HuH-7 (cell line): ENCODE measurements around the gene PIK3R6.
A peak's percentile ranks its signal among the peaks of the same experiment; 100 is the strongest.

ENCODE experiments used
- DNase-seq: peaks from one replicate; pipeline ENCODE4 v3.0.0; 2011; ENCODE audit warnings: low spot score

The PIK3R6 gene

GRCh38 chr17:8855477-8856204, 11.8 kb downstream of the PIK3R6 start:
- no peak for DNase-seq

- DNase-seq: no peak
These were observed 15.9 kb downstream of the PIK3R6 start for GRCh38 chr17:8851600-8851999.

- no peak for DNase-seq
These were observed 18.0 kb downstream of the PIK3R6 start for GRCh38 chr17:8849311-8850041.

- DNase-seq: no peak
These were observed 19.6 kb downstream of the PIK3R6 start for GRCh38 chr17:8847891-8848290.

- peak; percentile 42 for DNase-seq
These were observed 20.7 kb downstream of the PIK3R6 start for GRCh38 chr17:8846768-8847211.

GRCh38 chr17:8844229-8845218, 22.9 kb downstream of the PIK3R6 start:
- no peak for DNase-seq

- no peak for DNase-seq
These were observed 24.1 kb downstream of the PIK3R6 start for GRCh38 chr17:8843344-8843743.

GRCh38 chr17:8841844-8842243, 25.6 kb downstream of the PIK3R6 start:
- DNase-seq: no peak

GRCh38 chr17:8839410-8839935, 28.0 kb downstream of the PIK3R6 start:
- DNase-seq: no peak

GRCh38 chr17:8838551-8839095, 28.9 kb downstream of the PIK3R6 start:
- DNase-seq: no peak

- peak; percentile 69 for DNase-seq
These were observed 29.9 kb downstream of the PIK3R6 start for GRCh38 chr17:8837563-8838075.

- DNase-seq: no peak
These were observed 30.5 kb downstream of the PIK3R6 start for GRCh38 chr17:8836821-8837562.

GRCh38 chr17:8835631-8836364, 31.7 kb downstream of the PIK3R6 start:
- DNase-seq: no peak

GRCh38 chr17:8835106-8835505, 32.4 kb downstream of the PIK3R6 start:
- DNase-seq: no peak

GRCh38 chr17:8832711-8833352, 34.6 kb downstream of the PIK3R6 start:
- peak; percentile 65 for DNase-seq

GRCh38 chr17:8831234-8831849, 36.1 kb downstream of the PIK3R6 start:
- DNase-seq: no peak

GRCh38 chr17:8830141-8830540, 37.3 kb downstream of the PIK3R6 start:
- DNase-seq: no peak

GRCh38 chr17:8829036-8829941, 38.2 kb downstream of the PIK3R6 start:
- DNase-seq: no peak
